ENCODE data around the gene KRTAP9-2.
"Not testable (repeated sequence)": the region's sequence is repeated elsewhere in the genome, so short reads cannot be mapped to it uniquely, and the experiment has no call there.

Gene KRTAP9-2

DNA sequence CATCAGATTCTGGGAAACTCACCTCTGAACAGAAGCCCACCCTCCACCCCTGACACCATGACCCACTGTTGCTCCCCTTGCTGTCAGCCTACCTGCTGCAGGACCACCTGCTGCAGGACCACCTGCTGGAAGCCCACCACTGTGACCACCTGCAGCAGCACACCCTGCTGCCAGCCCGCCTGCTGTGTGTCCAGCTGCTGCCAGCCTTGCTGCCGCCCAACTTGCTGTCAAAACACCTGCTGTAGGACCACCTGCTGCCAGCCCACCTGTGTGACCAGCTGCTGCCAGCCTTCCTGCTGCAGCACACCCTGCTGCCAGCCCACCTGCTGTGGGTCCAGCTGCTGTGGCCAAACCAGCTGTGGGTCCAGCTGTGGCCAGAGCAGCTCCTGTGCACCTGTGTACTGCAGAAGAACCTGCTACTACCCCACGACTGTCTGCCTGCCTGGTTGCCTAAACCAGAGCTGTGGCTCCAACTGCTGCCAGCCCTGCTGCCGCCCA, at the start of gene KRTAP9-2:
KRTAP9-2 (plus strand) TSS at position 51 of the 498 bp plus-strand sequence; CDS start at position 58, 7 bp downstream.
- DNase-seq, result not testable (repeated sequence)

- no peak for DNase-seq
Measured at GRCh38 chr17:41176744-41177387, 49.6 kb upstream of the KRTAP9-2 start.

GRCh38 chr17:41177727-41178271, 48.6 kb upstream of the KRTAP9-2 start, which contains the start of gene KRTAP4-2:
Gene KRTAP4-2 (minus strand): TSS chr17:41178221. CDS start chr17:41178164, 57 bp downstream.
- no peak for DNase-seq

GRCh38 chr17:41178341-41178740, 48.1 kb upstream of the KRTAP9-2 start:
- no peak for DNase-seq

DNA sequence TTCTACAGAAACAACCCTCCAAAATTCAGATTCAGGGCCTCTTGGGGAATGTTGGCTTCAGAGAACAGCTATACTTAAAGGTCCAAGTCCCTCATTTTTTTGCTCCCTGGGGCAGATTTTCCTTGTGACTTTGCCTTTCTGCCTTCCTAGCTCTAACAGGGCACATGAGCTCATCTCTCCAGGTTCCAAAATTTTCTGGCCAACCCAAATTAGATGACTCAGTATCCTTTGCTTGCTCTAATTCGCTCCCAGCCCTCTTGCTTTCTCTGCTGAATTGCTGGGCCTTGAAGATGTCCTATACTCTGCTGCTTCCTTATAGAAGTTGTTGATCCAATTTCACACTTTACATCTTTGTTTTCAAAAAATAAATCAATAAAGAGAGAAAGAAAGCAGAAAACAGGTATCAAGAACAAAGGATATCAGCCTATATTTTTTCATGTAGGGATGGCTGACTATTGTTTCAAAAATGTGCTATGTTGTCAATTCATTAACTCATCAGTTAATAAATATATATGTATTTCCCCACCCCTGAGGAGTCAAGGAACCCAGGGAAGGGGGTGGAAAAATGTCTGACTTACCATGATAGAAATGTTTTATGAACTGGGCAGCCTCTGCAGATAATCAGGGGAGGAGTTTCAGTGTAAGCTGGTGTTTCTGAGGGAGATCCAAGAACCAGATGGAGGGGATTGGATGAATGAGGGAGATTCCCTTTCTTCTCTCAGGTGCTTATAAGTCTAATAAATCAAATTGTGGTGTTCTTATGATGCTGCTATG, 47.4 kb upstream of the KRTAP9-2 start:
- no peak for DNase-seq

GRCh38 chr17:41184480-41184961, 41.9 kb upstream of the KRTAP9-2 start, which contains the start of gene KRTAP4-1:
Gene KRTAP4-1 (minus strand): TSS chr17:41184911. CDS start chr17:41184854, 57 bp downstream.
- DNase-seq, result no peak

- DNase-seq, result no peak
Measured at GRCh38 chr17:41185001-41185400, 41.4 kb upstream of the KRTAP9-2 start.

GRCh38 chr17:41186872-41187271, 39.6 kb upstream of the KRTAP9-2 start:
- DNase-seq, result no peak

- not testable (repeated sequence) for DNase-seq
Measured at GRCh38 chr17:41189837-41190318, 36.6 kb upstream of the KRTAP9-2 start, which contains the start of gene KRTAP9-1. Gene KRTAP9-1 (plus strand): TSS chr17:41189887. CDS start chr17:41189887, 0 bp downstream.

DNA sequence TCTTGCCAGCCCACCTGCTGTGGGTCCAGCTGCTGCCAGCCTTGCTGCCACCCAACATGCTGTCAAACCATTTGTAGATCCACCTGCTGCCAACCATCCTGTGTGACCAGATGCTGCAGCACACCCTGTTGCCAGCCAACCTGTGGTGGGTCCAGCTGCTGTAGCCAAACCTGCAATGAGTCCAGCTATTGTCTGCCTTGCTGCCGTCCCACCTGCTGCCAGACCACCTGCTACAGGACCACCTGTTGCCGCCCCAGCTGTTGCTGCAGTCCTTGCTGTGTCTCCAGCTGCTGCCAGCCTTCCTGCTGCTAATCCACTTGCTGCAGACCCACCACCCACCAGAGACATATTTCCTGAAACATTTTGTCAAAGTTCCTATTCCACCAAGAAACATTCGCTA, 36.1 kb upstream of the KRTAP9-2 start:
- DNase-seq, result peak; percentile 20

DNA sequence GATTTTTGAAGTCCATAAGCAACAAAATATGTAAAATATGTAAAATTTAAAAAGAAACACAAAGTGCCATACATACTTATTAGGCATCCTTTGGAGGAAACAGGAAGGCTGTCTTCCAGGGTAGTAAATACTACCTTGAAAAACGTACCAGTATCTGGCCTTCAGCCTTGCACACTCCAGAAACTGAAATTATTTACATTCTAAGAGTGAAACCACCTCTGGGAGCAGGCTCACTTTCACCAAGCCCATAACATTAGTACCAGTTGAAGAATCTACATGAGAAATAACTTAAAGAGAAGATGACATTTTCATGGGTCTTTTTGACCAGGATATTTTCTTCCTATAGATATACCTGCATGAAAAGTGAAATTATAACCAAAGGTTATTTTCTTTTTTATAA, 30.4 kb upstream of the KRTAP9-2 start:
- DNase-seq, result no peak

- DNase-seq, result no peak
Measured at GRCh38 chr17:41199421-41200078, 26.9 kb upstream of the KRTAP9-2 start.

DNA sequence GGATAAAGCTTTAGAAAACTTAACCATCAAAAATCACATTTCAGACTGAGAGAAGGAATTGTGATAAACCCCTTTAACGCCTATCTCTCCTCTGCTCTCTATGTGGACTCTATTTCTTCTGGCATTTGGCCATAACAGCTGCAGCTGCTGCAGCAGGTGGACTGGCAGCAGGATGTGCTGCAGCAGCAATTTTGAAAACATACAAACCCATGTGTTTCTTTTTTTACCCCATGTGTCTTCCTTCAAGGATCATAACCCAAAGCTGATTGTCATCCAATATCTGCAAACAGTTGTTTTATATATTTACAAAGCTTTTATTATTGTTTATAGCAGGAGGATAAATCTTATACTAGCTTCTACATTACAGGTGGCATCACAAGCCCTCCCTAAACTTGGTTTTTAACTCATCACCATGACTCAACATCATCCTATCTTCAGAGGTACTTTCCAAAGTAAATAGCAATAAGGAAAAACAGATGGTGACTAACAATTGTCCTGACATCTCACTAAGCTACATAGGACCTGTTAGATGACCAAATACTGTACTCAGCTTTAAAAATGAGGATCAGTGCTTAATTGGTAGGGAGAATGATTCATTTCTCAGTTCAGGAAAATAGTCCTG, 14.5 kb upstream of the KRTAP9-2 start:
- peak; percentile 85 for DNase-seq

- peak; percentile 91 for DNase-seq
Measured at GRCh38 chr17:41212524-41213169, 13.8 kb upstream of the KRTAP9-2 start.

DNA sequence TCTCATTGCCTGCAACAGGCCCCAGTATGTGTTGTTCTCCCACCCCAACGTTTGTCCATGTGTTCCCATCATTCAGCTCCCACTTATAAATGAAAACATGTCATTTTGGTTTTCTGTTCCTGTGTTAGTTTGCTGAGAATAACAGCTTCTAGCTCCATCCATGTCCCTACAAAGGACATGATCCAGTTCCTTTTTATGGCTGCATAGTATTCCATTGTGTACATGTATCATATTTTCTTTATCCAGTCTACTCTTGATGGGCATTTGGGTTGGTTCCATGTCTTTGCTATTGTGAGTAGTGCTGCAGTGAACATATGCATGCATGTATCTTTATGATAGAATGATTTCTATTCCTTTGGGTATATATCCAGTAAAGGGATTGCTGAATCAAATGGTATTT, 10.8 kb upstream of the KRTAP9-2 start:
- no peak for DNase-seq

GRCh38 chr17:41223821-41224220, 2.6 kb upstream of the KRTAP9-2 start:
- no peak for DNase-seq

- DNase-seq, result no peak
Measured at GRCh38 chr17:41226051-41226450, 397 bp upstream of the KRTAP9-2 start.

- no peak for DNase-seq
Measured at GRCh38 chr17:41230094-41230493, 3.6 kb downstream of the KRTAP9-2 start.

DNA sequence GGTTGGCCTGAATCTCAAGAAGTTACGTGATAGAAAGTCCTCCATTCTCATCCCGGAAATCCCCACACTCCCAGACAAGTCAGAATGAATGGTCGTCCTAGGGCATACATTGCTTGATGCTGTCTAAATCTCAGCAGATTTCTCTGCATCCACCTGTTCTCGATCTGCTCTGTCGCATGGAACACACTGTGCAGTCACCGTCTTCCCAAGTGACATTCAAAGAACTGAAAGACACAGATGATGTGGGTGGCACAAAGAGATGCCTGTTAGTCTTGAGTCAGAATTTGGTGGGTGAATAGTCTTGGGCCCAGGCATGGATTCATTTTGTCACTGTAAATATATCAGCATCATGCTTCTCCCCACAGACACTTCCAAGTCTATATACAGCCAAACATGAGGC, 5.3 kb downstream of the KRTAP9-2 start:
- no peak for DNase-seq

DNA sequence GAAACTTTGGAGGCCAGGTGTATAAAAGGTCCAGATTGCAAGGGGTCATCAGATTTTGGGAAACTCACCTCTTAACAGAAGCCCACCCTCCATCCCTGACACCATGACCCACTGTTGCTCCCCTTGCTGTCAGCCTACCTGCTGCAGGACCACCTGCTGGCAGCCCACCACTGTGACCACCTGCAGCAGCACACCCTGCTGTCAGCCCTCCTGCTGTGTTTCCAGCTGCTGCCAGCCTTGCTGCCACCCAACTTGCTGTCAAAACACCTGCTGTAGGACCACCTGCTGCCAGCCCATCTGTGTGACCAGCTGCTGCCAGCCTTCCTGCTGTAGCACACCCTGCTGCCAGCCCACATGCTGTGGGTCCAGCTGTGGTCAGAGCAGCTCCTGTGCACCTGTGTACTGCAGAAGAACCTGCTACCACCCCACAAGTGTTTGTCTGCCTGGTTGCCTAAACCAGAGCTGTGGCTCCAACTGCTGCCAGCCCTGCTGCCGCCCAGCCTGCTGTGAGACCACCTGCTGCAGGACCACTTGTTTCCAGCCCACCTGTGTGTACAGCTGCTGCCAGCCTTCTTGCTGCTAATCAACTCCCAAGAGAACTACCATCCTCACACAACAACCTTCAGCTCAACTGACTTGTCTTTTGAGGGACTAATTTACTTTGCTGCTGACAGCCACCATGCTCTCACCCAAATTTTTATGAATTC, 6.1 kb downstream of the KRTAP9-2 start, which contains the start of gene KRTAP9-3:
KRTAP9-3 (plus strand) TSS at position 51 of the 707 bp plus-strand sequence; CDS start at position 104, 53 bp downstream.
- peak; percentile 52 for DNase-seq

- DNase-seq, result not testable (repeated sequence)
Measured at GRCh38 chr17:41237116-41237515, 10.7 kb downstream of the KRTAP9-2 start.
